Measurements from ENCODE around the gene PTPRJ.

PTPRJ gene

GRCh38 chr11:47997063-47998053 is 17.0 kb downstream of the PTPRJ start:
- DNase-seq, result no peak

GRCh38 chr11:47998345-47998732 is 18.0 kb downstream of the PTPRJ start:
- DNase-seq, result no peak

GRCh38 chr11:47998733-47999359 is 18.5 kb downstream of the PTPRJ start:
- no peak for DNase-seq

GRCh38 chr11:48000432-48000831 is 20.1 kb downstream of the PTPRJ start:
- DNase-seq, result no peak

GRCh38 chr11:48001438-48002021 is 21.2 kb downstream of the PTPRJ start:
- peak; percentile 45 for DNase-seq

GRCh38 chr11:48002561-48002960 is 22.2 kb downstream of the PTPRJ start:
- no peak for DNase-seq

- no peak for DNase-seq
Measured at GRCh38 chr11:48003926-48004325, 23.6 kb downstream of the PTPRJ start.

- DNase-seq, result no peak
Measured at GRCh38 chr11:48004456-48004855, 24.1 kb downstream of the PTPRJ start.

- DNase-seq, result no peak
Measured at GRCh38 chr11:48005136-48005535, 24.8 kb downstream of the PTPRJ start.

- DNase-seq, result no peak
Measured at GRCh38 chr11:48005831-48006270, 25.5 kb downstream of the PTPRJ start.

- peak; percentile 57 for DNase-seq
Measured at GRCh38 chr11:48006301-48006992, 26.1 kb downstream of the PTPRJ start.

GRCh38 chr11:48007677-48008076 is 27.3 kb downstream of the PTPRJ start:
- DNase-seq, result no peak

GRCh38 chr11:48008951-48009270 is 28.6 kb downstream of the PTPRJ start:
- no peak for DNase-seq

GRCh38 chr11:48011102-48011797 is 30.9 kb downstream of the PTPRJ start:
- no peak for DNase-seq

- DNase-seq, result no peak
Measured at GRCh38 chr11:48011798-48012391, 31.5 kb downstream of the PTPRJ start.

- DNase-seq, result peak; percentile 34
Measured at GRCh38 chr11:48013269-48013901, 33.0 kb downstream of the PTPRJ start.

GRCh38 chr11:48014917-48015316 is 34.6 kb downstream of the PTPRJ start:
- DNase-seq, result no peak

- no peak for DNase-seq
Measured at GRCh38 chr11:48017105-48017830, 36.9 kb downstream of the PTPRJ start.

GRCh38 chr11:48017831-48018527 is 37.6 kb downstream of the PTPRJ start:
- DNase-seq, result no peak

Data from fibroblast of skin of abdomen (primary cell).